HG02759 (cell line): ENCODE measurements around the gene SHC2.
"Not testable (repeated sequence)": the region's sequence is repeated elsewhere in the genome, so short reads cannot be mapped to it uniquely, and the experiment has no call there.

Source experiments
- ATAC-seq: cut with Tn5 transposase; IDR thresholded peaks from one replicate; pipeline ENCODE4 v1.9.1; 2021; ENCODE audit warnings: mild to moderate bottlenecking, moderate library complexity; ENCODE audit not compliant: unreplicated experiment

SHC2 gene

DNA sequence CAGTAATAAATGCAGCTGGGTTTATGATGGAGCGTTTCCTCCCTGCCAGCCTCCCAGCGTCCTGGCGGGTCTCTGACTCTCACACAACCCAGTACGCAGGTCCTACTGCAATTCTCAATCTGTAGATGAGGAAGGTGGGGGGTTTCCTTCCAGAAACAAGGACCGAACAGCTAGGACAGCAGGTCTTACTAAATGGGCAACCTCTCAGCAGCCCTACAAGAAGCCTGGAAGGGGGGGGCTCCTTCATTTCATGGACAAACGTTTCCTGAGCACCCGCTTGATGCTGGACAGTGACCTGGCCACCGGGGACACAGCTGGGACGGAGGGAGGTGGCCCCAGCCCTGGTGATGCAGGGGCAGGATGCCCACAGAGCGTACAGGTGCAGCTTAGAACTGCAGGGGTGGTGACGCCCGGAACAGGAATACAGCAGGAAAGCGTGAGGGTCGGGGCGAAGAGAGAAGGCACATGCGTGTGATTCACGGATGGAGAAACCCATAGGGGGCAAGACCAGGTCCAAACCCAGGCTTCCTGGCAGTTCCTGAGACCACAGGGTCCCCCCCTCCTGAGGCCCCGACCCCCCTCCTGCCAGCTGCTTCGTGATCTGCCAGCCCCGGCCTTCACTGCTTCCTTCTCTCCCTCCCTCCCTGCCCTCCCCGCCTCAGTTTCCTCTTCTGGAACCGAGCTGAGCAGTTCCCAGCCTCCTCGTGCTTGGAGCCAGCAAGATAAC, 51.2 kb downstream of the SHC2 start:
- ATAC-seq: no peak

DNA sequence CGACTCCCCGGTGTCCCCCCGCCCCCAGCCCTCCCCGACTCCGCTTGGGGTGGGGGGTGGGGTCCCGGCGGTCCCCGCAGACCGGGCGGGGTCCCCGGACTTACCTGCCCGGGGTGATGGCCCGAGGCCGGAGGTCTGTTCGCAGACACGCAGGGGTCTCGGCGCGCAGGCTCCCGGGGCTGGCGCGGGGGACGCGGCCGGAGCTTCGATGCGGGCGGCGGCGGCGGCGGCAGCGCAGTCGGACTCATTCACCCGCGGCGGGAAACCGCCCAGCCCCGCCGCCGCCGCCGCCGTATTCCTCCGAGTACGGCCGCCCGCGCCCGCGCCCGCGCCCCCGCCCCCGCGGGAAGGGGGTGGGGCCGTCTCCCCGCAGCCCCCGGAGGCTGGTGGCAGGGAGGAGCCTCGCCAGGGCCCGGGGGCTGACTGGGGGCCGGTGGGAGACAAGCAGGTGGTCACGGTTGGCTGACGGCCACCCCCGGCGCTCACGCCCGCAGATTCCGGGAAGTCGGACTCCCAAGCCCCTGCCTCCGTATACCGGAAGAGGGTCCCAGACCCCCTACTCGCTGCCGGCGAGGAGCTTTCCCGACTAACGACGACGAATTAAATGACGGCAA, 51.8 kb downstream of the SHC2 start, which contains the start of gene C2CD4C:
Gene C2CD4C, minus strand, starts transcription at position 246 of the 614 bp plus-strand sequence. CDS start 786 bp downstream, outside the sequence.
- ATAC-seq: no peak

DNA sequence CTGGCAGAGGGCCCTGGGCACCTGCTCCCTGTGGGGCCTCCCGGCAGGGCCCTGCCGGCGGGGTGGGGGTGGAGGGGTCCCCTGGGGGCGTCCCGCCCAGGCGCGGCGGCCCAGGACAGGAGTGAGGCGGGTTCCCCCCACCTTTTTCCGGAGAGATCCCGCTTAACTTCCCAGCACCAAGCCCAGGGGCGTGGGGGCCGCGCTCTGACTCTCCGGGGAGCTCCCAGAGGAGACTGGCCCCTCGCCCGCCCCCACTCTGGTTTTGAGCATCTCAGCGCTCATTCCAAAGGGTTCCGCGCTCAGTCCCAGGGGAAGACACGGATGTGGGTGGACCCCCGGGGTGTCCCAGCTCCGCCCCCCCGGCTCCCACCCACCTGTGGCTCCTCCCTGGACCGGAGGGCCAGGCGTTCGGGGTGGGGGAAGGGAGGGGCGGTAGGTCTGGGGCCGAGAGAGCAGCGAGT, 52.4 kb downstream of the SHC2 start:
- no peak for ATAC-seq

- no peak for ATAC-seq
Observed at GRCh38 chr19:407511-408440, 53.1 kb downstream of the SHC2 start.

DNA sequence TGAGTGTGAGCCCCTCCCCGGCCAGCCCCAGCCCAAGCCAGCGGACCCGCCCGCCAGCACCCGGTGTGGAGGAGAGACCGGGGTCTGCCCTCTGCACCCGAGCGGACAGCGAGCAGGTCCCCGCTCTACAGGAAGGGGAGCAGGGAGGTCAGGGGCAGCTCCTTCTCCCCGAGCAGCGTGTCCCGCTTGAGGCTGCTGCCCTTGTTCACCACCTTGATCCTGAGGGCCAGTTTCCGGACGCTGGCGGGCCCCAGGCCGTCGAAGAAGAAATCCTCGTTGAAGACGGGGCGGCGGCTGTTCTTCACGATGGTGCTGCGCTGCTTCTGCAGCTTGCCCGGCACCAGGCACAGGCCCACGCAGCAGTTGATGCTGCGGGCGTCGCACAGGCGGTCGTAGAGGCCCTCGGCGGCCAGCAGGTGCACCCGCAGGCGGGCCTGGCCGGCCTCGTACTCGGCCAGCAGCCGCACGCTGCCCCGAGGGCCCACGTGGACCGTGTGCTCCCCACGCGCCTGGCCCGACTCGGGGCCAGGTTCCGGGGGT, 53.8 kb downstream of the SHC2 start:
- no peak for ATAC-seq

- no peak for ATAC-seq
Observed at GRCh38 chr19:406135-406781, 54.6 kb downstream of the SHC2 start.

GRCh38 chr19:405121-405965, 55.5 kb downstream of the SHC2 start:
- ATAC-seq: no peak

DNA sequence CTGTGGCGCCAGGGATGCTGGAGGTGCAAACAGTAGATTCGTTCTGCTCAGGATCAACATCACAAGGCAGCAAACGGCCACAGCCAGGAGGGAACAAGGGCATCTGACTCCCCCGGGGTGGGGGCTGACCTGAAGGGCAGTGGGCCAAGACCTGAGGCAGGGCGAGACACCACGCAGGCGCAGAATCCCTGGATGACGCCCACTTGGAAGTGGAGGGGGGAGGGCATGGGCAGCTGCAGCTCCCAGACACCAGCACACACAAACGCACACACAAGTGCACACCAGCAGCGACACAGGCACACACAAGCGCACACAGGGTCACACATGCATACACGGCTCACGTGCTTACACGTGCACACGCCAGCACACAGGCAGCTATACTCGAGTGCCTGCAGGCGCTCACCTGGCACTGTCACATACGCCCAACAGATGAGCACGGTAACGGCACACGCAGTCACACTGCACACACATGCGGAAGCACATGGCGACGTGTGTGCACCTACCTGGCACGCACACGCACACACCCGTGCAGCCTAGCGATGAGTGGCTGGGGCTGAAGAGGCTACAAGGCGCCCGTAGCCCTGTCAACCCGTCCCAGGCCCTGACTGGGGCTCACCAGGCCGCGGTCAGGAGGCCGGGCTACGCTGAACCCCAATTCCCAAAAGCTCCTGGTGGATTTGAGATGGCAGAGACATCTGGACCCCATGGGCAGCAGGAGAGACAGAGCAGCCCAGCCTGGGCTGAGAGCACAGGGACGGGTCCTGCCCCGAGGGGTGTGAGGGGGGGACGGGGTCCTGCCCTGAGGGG, 57.4 kb downstream of the SHC2 start:
- ATAC-seq: no peak

- ATAC-seq: no peak
Observed at GRCh38 chr19:402786-403185, 58.0 kb downstream of the SHC2 start.

- no peak for ATAC-seq
Observed at GRCh38 chr19:401866-402511, 58.8 kb downstream of the SHC2 start.

DNA sequence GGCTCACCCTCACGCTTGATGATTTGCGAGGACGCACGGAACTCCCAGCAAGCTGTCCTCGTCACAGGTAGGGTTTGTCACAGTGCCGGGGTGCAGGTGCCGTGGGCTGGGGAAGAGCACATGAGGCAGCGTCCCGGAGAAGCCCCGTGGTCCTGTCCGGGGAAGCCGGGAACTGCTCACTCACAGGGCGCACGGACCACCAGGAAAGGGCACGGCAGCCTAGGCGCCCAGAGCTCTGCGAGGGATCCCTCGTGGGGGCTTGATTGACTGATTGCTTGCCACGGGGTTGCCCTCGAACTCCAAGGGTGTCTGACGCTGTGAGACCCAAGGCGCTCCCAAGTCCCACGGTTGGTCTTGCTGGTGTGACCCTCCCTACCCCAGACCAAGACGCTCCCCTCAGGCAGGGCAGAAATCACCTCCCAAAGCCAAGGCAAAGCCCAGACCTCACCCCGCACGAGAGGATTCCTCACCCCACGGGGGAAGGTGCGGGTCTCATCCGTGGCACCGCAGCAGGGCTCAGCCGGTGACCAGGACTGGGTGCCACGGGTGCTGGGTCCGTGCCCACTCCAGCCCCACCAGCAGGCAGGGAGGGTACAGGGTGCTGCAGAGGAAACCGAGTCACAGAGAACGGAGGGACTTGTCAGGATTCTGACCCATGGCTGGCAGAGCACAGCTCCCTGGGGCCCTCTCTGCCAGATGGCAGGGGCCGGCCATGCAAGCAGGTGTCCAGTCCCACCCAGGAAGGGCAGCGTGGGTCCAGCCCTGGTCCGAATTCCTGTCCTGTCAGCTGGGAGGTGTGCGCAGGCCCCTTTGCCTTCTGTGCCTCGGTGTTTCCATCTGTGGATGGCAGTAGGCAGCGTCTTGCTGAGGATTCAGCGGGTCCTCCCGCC, 59.6 kb downstream of the SHC2 start:
- ATAC-seq: no peak

GRCh38 chr19:399370-399769, 61.5 kb downstream of the SHC2 start:
- no peak for ATAC-seq

GRCh38 chr19:398719-399118, 62.1 kb downstream of the SHC2 start:
- no peak for ATAC-seq

DNA sequence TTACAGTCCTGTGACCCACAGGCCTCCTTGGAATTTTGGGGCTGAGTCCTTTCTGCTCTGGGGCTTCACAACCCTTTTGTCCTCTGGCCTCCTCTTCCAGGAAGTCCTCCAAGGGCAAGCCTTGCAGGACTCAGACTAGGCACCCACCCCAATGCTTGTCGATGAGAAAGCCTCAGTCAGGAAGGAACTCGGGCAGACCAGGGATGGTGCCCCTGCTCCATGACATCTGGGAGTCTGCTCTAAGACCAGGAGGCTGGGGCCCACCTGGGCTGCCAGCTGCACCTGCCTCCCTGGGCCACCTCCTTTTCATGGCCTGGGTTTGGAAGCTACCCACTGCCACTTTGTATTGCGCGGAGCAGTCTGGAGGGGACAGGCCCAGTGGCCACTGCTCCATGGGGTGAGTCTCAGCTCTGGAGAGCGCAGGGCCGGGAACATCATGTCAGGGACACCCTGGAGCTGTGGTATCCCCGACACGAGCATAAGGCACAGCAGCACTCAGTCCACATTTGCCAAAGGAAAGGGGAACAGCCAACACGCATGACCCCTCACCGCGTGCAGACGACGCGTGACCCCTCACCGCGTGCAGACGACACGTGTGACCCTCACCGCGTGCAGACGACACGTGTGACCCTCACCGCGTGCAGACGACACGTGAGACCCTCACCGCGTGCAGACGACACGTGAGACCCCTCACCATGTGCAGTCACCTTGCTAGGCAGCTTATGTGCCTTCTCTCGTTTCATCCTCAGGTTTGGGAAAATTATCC, 62.7 kb downstream of the SHC2 start:
- no peak for ATAC-seq

GRCh38 chr19:397321-397720, 63.5 kb downstream of the SHC2 start:
- ATAC-seq: no peak

DNA sequence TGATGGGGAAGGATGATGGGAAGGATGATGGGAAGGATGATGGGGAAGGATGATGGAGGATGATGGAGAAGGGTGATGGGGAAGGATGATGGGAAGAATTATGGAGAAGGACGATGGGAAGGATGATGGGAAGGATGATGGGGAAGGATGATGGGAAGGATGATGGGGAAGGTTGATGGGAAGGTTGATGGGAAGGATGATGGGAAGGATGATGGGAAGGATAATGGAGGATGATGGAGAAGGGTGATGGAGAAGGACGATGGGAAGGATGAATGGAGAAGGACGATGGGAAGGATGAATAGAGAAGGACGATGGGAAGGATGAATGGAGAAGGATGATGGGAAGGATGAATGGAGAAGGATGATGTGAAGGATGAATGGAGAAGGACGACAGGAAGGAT, 65.4 kb downstream of the SHC2 start:
- no peak for ATAC-seq

- ATAC-seq: not testable (repeated sequence)
Observed at GRCh38 chr19:394857-395256, 66.0 kb downstream of the SHC2 start.
